CD4-positive, alpha-beta T cell treated with Interleukin-1 beta for 1 hour (primary cell): ENCODE measurements around the gene WWOX.

Experiments
- DNase-seq, 2 donors: peaks; one replicate each; pipeline ENCODE4 v3.0.0-alpha.2; 2020 to 2022

Gene WWOX

GRCh38 chr16:79171931-79172705, 1072.7 kb downstream of the WWOX start:
- no peak for DNase-seq

GRCh38 chr16:79172976-79173500, 1073.6 kb downstream of the WWOX start:
- DNase-seq: no peak

- DNase-seq: no peak
Measured at GRCh38 chr16:79173919-79174318, 1074.5 kb downstream of the WWOX start.

- DNase-seq: no peak
Measured at GRCh38 chr16:79175286-79176057, 1076.0 kb downstream of the WWOX start.

- DNase-seq: peak in 1 of 2 donors; percentile 30
Measured at GRCh38 chr16:79177018-79177417, 1077.6 kb downstream of the WWOX start.

- DNase-seq: no peak
Measured at GRCh38 chr16:79181419-79181818, 1082.0 kb downstream of the WWOX start.

- no peak for DNase-seq
Measured at GRCh38 chr16:79182616-79183015, 1083.2 kb downstream of the WWOX start.

- no peak for DNase-seq
Measured at GRCh38 chr16:79183571-79183970, 1084.1 kb downstream of the WWOX start.

GRCh38 chr16:79184464-79185030, 1085.1 kb downstream of the WWOX start:
- no peak for DNase-seq

GRCh38 chr16:79185711-79186110, 1086.3 kb downstream of the WWOX start:
- DNase-seq: no peak

GRCh38 chr16:79186196-79186595, 1086.7 kb downstream of the WWOX start:
- no peak for DNase-seq

- no peak for DNase-seq
Measured at GRCh38 chr16:79188115-79188738, 1088.8 kb downstream of the WWOX start.

GRCh38 chr16:79188739-79189122, 1089.3 kb downstream of the WWOX start:
- no peak for DNase-seq

- no peak for DNase-seq
Measured at GRCh38 chr16:79190542-79190941, 1091.1 kb downstream of the WWOX start.

- DNase-seq: no peak
Measured at GRCh38 chr16:79191933-79192332, 1092.5 kb downstream of the WWOX start.

- no peak for DNase-seq
Measured at GRCh38 chr16:79192904-79193303, 1093.5 kb downstream of the WWOX start.

- no peak for DNase-seq
Measured at GRCh38 chr16:79194291-79194690, 1094.8 kb downstream of the WWOX start.

- DNase-seq: no peak
Measured at GRCh38 chr16:79195938-79196337, 1096.5 kb downstream of the WWOX start.

GRCh38 chr16:79201436-79201835, 1102.0 kb downstream of the WWOX start:
- DNase-seq: no peak

- DNase-seq: no peak
Measured at GRCh38 chr16:79202977-79203376, 1103.5 kb downstream of the WWOX start.

- DNase-seq: no peak
Measured at GRCh38 chr16:79204486-79204885, 1105.0 kb downstream of the WWOX start.

GRCh38 chr16:79206889-79207288, 1107.4 kb downstream of the WWOX start:
- DNase-seq: no peak

GRCh38 chr16:79209308-79209707, 1109.9 kb downstream of the WWOX start:
- DNase-seq: no peak
